Endothelial cell of umbilical vein (primary cell): ENCODE results near the gene GKN2.

ENCODE experiments used
- CTCF ChIP-seq, 2 donors: IDR thresholded peaks; 1 replicate in 1 of 2; 2 replicates in 1 of 2; pipeline ENCODE4 v1.5.1; 2011; ENCODE audit warnings: low read length in 2 of 2, mild to moderate bottlenecking in 2 of 2, moderate library complexity in 2 of 2, control low read depth in 1 of 2, inconsistent platforms in 1 of 2, low read depth in 1 of 2; ENCODE audit not compliant: insufficient read depth in 1 of 2; ENCODE audit errors: extremely low read depth in 1 of 2
- EZH2 ChIP-seq: IDR thresholded peaks from 2 replicates; pipeline ENCODE4 v1.6.1; 2012; ENCODE audit warnings: borderline replicate concordance, low read depth, mild to moderate bottlenecking, moderate library complexity, low read length, inconsistent platforms; ENCODE audit not compliant: severe bottlenecking
- GATA2 ChIP-seq: IDR thresholded peaks from 2 replicates; pipeline ENCODE4 v1.7.0; 2011; ENCODE audit warnings: low read depth, mild to moderate bottlenecking, moderate library complexity, mixed read lengths, low read length; ENCODE audit not compliant: insufficient read length, insufficient read depth
- MAX ChIP-seq: IDR thresholded peaks from 2 replicates; pipeline ENCODE4 v1.6.1; 2011; ENCODE audit not compliant: insufficient read depth, insufficient read length
- MYC ChIP-seq: IDR thresholded peaks from one replicate; pipeline ENCODE4 v1.6.1; 2011; ENCODE audit warnings: mild to moderate bottlenecking, low read depth, low read length
- POLR2A ChIP-seq: IDR thresholded peaks from 2 replicates; pipeline ENCODE4 v1.6.1; 2012; ENCODE audit warnings: low read depth, mild to moderate bottlenecking, control low read depth, low read length
- POLR2AphosphoS5 ChIP-seq: IDR thresholded peaks from 2 replicates; pipeline ENCODE4 v1.6.1; 2012; ENCODE audit warnings: low read depth, mild to moderate bottlenecking, control low read depth, low read length, moderate library complexity; ENCODE audit not compliant: insufficient read depth

- TF ChIP-seq EZH2: no peak
- no peak for TF ChIP-seq CTCF (IDR thresholded peaks at IDR 0.05; ENCODE audit: extremely low read depth in 1 of 2, insufficient read depth in 1 of 2, low read depth in 1 of 2, low read length in 2 of 2)
- TF ChIP-seq GATA2: no peak
- no peak for TF ChIP-seq MYC
- no peak for TF ChIP-seq POLR2A
- no peak for TF ChIP-seq POLR2AphosphoS5
- no peak for TF ChIP-seq MAX
Observed at GRCh38 chr2:68936427-68936826, 16.3 kb downstream of the GKN2 start.
